ENCODE measurements around the gene GRIPAP1.

The GRIPAP1 gene

DNA sequence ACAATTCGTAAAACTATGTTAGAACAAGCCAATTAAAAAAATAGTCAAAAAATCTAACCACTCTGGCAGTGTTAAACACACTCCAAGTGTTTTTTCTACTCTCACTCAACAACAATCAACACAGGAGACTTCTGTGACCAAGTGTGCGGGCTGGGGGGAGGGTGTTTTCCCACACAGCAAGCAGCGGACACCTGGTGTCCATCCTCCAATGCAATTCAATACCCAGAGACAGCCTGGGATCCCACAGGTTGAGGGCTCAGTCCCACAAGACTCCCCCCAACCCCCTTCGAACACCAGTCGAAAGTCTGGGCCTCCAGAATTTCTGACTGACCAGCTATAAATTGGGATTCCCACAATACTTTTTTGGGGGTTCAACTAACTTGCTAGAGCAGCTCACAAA, 74.9 kb downstream of the GRIPAP1 start:
- DNase-seq (ENCODE audit: low read depth in 2 of 2) = no peak

DNA sequence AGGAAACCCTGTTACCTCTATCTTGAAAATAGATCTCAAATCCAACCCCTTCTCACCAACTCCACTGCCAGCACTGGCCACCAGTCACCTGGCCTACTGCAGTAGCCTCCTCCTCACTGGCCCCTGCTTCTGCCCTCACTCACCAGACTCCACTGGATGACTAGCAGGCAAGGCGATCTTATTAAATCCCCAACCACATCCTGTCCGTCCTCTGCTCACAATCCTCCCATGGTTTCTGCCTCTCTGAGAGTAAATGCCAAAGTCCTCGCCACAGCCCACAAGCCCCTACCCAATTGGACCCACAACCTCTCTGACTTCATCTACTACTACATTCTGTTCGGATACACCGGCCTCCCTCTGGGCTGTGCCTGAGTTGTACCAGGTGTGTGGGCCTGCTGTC, 77.8 kb downstream of the GRIPAP1 start:
- no peak for DNase-seq (ENCODE audit: low read depth in 2 of 2)

DNA sequence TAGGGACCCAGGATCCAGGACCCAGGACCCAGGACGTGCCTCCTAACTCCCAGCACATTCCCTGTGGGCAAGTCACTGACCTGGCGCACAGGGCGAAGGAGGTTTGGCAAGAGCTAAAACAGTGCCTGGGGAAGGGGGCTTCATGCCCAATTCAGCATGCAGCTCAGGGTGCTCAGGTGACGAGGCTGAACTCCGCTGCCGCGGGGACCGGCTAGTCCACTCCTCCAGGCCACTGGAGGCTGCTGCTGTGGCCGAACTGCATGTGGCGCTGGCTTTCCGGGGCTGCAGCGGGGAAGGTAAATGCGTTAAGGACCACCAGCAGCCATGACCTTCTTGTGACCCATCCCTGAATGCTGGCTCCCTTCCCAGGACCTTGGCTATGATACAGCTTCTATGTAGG, 78.3 kb downstream of the GRIPAP1 start:
- DNase-seq (ENCODE audit: low read depth in 2 of 2) = no peak
